HG02973 (cell line): ENCODE data around the gene ANK2.
"Not testable (repeated sequence)": the region's sequence is repeated elsewhere in the genome, so short reads cannot be mapped to it uniquely, and the experiment has no call there.

Experiments
- ATAC-seq: cut with Tn5 transposase; IDR thresholded peaks from one replicate; pipeline ENCODE4 v1.9.1; 2021; ENCODE audit warnings: moderate library complexity; ENCODE audit not compliant: unreplicated experiment

The ANK2 gene

GRCh38 chr4:113183032-113183605 lies 133.7 kb downstream of the ANK2 start:
- no peak for ATAC-seq

GRCh38 chr4:113186220-113186619 lies 136.8 kb downstream of the ANK2 start:
- ATAC-seq, result not testable (repeated sequence)

GRCh38 chr4:113186913-113187312 lies 137.5 kb downstream of the ANK2 start:
- no peak for ATAC-seq

- no peak for ATAC-seq
Measured at GRCh38 chr4:113187358-113187757, 137.9 kb downstream of the ANK2 start.

- no peak for ATAC-seq
Measured at GRCh38 chr4:113189546-113189945, 140.1 kb downstream of the ANK2 start.

GRCh38 chr4:113209153-113209552 lies 159.7 kb downstream of the ANK2 start:
- no peak for ATAC-seq

- no peak for ATAC-seq
Measured at GRCh38 chr4:113209652-113210320, 160.3 kb downstream of the ANK2 start.

- no peak for ATAC-seq
Measured at GRCh38 chr4:113212613-113213012, 163.2 kb downstream of the ANK2 start.

GRCh38 chr4:113221990-113222389 lies 172.5 kb downstream of the ANK2 start:
- no peak for ATAC-seq

- ATAC-seq, result no peak
Measured at GRCh38 chr4:113222471-113222870, 173.0 kb downstream of the ANK2 start.

GRCh38 chr4:113223001-113223400 lies 173.5 kb downstream of the ANK2 start:
- ATAC-seq, result no peak

GRCh38 chr4:113232194-113232593 lies 182.7 kb downstream of the ANK2 start:
- no peak for ATAC-seq

GRCh38 chr4:113236916-113237315 lies 187.5 kb downstream of the ANK2 start:
- no peak for ATAC-seq

- ATAC-seq, result no peak
Measured at GRCh38 chr4:113243312-113243711, 193.9 kb downstream of the ANK2 start.

- not testable (repeated sequence) for ATAC-seq
Measured at GRCh38 chr4:113244747-113245146, 195.3 kb downstream of the ANK2 start.

GRCh38 chr4:113248320-113248719 lies 198.9 kb downstream of the ANK2 start:
- no peak for ATAC-seq

- no peak for ATAC-seq
Measured at GRCh38 chr4:113255628-113256027, 206.2 kb downstream of the ANK2 start.

- no peak for ATAC-seq
Measured at GRCh38 chr4:113256946-113257345, 207.5 kb downstream of the ANK2 start.

GRCh38 chr4:113260688-113261087 lies 211.2 kb downstream of the ANK2 start:
- ATAC-seq, result no peak

- no peak for ATAC-seq
Measured at GRCh38 chr4:113263274-113263673, 213.8 kb downstream of the ANK2 start.

- no peak for ATAC-seq
Measured at GRCh38 chr4:113270520-113271319, 221.3 kb downstream of the ANK2 start.

GRCh38 chr4:113272523-113272922 lies 223.1 kb downstream of the ANK2 start:
- ATAC-seq, result no peak
